H4 (cell line): ENCODE results near the gene MTHFD1L. TPM values are rescaled to one million over a fixed set of nuclear protein-coding genes. Genes with fewer than 3 reads are reported as not detected.

Experiments used
- DNase-seq: peaks from one replicate; pipeline ENCODE4 v3.0.0-alpha.2; 2015; ENCODE audit warnings: low spot score
- total RNA-seq: library from RNA; depleted of rRNA; stranded (reverse); fragments of >200 nt; shearing (Covaris generic); gene quantifications from 2 replicates; pipeline ENCODE4 v1.2.3, GENCODE V29; 2014

The MTHFD1L gene
- total RNA-seq, 1 experiment from 2014 or later, result 20.1 TPM

DNA sequence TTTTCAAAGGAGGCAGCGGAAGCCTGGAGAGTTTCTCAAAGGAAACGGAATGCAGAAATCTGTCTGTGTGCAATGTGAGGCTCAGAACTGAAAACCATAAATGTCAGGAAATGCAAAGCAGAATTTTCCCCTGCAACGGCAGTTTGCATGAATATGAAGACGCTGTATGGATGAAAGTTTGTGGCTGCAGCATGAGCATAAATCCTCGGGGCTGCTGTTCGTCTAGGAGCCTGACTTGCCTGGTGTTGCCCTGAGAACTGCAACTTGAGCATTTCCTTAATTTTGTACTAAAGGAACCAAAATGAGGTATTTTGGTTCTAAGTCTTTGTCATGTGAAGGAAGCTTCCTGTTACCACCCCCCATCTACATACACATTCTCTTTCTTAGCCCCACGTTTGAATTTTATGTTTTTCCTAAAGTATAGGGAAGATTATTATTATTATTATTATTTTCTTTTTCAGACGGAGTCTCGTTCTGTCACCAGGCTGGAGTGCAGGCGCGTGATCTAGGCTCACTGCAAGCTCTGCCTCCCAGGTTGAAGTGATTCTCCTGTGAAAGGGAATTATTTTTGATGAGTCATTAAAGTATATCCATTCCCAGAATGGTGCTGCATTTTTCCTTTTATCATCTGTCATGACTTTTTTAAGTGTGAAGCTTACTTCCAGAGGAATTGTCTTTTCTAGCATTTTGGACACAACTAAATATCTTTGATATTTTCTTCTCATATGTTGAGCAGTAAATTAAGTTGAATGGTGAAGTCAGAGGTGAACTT lies 33.1 kb downstream of the MTHFD1L start:
- no peak for DNase-seq

DNA sequence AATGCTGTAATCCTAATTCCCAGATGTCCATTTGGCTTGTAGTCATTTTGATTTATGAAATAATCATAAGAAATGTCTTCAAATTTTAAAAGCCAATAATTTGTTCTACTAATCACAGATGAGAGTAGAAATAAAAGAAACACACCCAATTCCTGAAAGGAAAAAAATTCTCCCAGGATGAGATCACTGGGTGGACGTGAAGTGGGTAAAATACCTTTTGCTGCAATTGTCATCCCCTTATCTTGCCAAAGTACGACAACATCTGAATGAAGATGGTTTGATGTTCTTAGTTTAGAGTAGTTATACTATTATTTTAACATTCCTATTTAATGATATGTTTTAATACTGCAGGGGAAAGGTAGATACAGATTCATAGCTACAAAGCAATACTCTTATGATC lies 33.7 kb downstream of the MTHFD1L start:
- DNase-seq, result no peak

DNA sequence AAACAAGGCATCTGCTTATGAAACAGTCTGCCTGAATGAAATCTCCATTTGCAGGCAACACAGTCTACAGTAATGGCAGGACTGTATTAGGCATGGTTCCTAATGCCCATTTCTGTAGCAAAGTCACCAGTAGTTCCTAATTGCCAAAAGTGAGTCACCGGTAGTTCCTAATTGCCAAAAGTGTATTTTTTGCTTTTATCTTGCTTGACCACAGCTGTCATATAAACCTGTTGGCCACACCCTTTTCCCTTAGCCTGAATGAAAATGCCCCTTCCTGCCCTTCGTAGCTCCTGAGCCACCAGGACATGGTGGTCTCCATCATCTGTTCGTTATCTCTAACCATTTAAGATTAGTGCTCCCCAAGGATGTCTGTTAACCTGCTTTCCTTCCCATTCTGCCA lies 34.5 kb downstream of the MTHFD1L start:
- DNase-seq, result no peak

DNA sequence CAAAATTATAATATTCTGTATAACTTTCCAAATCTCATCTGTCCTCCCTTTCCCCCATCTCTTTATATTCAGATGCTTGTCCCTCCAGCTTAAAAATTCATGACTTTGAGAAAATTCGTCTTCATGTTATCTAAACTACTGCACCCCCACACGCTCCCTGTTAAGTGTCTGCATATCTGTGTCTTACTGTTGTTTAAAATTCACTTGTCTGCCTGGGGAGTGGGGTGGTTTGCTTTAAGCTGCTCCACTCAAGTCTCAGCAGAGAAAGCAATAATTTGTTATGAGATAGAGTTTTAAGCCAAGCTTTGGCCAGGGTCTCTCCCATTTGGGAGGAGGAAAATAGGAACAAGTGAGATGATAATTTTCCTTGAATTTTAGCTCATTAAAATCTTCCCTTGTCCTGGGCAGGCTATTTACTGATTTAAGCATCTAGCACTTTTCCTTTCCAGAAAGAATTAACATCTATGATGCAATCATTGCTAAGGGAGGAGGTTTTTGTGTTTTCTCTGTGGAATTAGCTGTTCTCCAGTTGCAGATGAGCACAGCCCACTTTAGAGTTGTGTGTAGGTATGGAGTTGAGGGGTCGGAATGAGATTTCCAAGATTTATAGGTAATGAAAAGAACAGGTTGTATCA lies 36.8 kb downstream of the MTHFD1L start:
- DNase-seq, result no peak

DNA sequence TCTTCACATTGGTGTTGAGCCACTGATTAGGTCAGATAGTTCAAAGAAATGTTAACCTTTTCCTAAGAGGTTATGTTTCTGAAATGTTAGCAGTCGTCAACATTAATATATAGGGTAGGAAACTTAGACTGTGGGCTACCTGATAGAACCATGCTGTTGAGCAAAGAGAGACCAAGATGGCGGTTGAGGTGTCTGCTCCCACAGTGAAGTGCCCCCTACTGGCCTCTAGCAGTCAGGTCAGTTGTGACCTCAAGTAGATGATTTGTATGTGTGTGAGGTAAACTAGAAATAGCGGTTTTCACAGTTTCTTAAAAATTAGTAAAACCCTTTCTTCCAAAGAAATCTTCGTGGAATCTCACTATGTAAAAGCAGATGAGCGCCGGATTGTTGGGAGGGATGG lies 40.3 kb downstream of the MTHFD1L start:
- DNase-seq, result peak; percentile 13

DNA sequence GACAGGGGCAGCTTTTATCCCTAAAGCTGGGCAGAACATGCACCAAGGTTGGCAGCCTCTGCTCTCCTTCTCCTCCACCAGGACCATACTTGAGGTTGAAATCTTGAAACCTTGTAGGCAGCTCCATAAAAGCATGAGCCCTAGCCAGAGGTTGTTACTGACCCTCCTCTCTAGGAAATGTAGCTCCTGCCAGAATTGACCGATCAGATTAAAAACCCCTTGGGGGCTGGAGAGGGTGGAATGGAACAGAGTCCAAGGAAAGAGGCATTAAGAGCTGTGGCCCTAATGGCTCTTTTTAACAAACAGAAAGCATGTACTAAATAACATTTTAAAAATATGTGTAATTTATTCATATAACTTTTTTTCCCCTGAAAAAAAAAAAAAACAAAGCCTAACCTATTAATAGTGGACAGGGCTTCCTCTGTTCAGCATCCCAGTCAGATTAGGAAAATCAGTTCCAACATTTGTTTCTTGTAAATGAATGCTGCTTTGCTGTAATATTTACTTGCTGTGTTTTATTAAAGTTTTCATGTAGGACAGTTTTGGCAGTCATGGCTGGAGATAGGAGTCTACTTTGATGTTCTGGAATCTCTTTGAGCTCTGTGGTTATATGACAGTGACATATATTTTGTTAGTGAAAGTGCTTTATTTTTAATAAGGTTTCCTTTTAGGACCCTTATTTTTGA lies 41.3 kb downstream of the MTHFD1L start:
- no peak for DNase-seq

DNA sequence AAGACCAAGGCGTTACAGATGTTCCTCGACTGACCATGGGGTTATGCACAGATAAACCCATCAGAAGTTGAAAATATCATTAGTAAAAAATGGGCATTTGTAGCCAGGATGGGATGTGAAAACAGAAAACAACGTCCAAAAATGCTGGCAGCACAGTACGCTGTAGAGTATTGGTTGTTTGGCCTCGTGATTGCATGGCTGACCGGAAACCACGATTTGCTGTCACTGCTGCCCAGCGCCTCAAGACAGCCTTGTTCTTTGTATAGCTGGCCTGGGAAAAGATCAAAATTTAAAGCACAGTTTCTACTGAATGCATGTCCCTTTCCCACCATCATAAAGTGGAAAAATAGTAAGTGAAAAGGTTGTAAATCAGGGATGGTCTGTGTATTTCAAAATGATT lies 41.9 kb downstream of the MTHFD1L start:
- no peak for DNase-seq

DNA sequence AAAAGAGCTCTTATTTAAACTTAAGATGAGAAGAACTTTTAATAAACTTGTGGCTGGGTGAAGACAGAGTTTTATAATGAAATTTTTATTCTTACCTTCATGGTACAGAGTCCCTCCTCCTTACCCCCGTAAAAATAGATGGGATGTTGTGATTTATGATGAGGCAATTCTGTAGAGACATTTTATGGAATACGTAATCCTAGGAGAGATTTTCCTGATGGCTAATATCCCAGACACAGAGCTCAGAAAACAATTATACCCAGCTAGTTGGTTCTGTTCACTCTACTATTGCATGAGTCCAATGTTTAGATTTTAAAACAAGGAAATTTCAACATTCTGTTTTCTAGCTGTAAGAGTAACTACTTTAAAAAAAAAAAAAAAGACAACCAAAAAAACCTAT lies 43.4 kb downstream of the MTHFD1L start:
- no peak for DNase-seq

DNA sequence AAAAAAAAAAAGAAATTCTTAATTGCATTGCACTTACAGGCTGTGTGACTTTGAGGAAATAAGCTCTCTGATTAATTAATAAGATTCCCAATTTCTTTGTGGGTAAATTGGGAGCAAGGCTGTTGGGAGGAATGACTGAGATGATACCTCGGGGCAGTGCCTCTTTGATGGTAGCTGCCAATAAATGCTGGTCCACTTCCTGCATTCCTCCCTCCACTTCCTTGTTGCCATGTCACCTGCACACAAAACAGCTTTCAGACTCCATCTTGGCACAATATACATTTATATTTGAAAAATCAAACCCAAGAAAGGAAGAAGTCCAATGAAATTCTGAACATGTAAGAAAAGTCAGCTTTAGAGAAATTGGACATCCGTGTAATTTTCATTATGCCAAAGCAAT lies 45.1 kb downstream of the MTHFD1L start:
- no peak for DNase-seq

DNA sequence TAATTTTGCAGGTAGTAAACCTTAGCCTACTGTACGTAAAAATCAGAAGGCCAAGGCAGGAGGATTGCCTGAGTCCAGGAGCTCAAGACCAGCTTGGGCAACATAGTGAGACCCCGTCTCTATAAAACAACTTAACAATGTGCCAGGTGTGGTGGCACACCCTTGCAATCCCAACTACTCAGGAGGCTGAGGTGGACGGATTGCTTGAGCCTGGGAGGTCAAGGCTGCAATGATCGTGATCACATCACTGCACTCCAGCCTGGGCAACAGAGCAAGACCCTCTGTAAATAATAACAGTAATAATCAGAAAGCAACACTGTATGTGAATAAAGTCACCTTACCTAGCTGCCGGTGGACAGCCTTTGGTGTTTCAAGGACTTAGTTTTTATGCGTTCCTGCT lies 48.9 kb downstream of the MTHFD1L start:
- no peak for DNase-seq

DNA sequence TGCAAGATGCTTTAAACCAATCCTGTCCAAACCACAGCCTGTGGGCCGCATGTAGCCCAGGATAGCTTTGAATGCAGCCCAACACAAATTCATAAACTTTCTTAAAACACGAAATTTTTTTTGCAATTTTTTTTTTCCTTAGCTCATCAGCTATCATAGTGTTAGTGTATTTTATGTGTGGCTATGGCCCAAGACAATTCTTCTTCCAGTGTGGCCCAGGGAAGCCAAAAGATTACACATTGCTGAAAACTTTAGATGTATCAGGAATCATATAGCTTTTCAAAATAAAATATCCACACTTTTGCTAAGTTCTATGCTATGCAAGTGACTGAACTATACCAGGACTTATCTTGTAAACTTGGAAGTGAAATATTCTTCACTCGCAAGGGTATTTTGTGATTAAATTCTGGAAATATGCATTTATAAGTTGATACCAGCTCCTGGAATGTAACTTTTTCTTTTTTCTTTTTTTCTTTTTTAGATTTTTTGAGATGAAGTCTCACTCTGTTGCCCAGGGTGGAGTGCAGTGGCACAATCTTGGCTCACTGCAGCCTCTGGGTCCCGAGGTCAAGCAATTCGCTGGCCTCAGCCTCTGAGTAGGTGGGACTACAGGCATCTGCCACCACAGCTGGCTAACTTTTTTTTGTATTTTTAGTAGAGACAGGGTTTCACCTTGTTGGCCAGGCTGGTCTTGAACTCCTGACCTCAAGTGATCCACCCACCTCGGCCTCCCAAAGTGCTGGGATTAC lies 49.8 kb downstream of the MTHFD1L start:
- no peak for DNase-seq

DNA sequence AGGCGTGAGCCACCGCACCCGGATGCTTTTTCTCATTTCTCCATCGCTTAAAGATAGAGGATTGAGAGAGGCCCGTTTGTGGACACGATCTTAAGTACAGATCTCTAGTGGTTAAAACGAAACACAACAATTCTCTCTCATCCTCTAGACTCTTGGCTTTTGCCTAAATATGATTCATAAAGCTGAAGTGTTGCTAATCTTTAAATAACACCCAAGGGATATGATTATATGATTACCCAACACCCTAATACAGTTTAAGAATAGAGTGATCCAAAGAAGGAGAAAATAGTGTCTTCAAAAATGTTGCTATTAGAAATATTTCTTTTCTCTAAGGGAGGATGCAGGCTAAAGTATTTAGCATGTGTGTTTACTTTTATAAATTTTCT lies 50.4 kb downstream of the MTHFD1L start:
- no peak for DNase-seq

DNA sequence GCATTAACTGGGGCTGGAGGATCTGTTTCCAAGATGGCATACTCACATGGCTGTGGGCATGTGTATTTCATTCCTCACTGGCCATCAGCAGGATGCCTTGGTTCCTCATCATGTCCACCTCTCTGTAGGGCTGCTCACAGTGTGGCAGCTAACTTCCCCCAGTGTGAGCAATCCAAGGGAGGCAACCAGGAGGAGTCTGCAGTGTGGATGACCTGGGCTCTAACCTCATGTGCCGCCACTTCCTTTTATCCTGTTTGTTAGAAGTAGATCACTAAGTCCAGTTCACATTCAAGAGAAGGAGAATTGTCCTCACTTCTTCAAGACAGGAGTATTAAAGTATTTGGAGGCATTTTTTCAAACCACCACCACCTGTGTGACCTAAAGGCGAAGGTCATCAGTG lies 54.4 kb downstream of the MTHFD1L start:
- DNase-seq, result no peak

DNA sequence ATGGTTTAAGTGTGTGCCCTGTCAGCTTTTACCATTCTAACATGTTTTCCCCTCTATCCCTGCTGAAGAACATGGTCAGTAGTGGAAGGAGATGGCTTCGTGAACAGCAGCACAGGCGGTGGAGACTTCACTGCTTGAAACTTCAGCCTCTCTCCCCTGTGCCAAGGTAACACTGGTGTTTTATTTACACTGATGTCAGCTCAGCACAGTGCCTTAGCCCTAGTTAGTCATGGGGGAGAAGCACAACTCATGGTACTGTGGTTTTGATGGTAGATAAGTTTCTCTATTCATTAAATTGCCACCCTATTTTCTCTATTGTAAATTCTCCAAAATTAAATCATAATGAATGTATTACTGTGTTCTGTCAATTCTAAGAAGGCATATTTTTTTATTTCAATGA lies 56.6 kb downstream of the MTHFD1L start:
- DNase-seq, result no peak

DNA sequence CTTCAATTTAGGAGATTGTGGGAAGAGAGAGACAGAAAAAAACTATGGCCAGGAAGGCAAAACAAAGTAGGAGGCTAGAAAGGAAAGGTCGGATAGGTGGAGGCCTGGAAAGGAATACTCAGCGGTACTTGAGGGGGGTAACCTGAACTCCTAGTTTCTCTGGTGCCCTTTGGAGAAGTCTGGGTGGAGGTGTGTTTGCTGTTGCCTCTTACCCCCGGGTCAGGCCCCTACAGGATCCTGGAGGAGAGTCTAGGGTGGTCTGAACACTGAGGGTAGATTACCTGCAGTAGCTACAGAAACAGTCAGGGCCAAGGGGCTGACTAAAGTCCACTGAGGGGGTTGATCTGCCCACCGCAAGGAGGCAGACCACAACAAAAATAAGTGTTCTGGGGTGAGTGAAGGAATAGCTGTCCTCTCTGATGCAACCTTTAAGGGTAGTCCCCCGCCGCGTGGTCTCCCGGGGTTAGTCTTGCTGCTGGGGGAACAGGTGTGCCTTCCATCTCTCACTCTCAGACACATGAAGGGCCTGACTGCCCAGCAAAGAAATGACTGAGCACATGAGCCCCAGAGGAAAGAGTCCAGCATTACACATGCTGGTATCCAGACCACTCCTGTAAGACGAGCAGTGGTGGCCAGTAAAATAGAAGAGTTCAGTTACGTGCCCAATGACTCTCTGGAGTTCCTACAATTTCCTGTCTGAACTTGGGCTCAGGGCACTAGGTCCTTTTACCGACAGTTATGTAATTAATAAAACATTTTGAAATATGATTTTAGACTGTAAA lies 59.5 kb downstream of the MTHFD1L start:
- no peak for DNase-seq

DNA sequence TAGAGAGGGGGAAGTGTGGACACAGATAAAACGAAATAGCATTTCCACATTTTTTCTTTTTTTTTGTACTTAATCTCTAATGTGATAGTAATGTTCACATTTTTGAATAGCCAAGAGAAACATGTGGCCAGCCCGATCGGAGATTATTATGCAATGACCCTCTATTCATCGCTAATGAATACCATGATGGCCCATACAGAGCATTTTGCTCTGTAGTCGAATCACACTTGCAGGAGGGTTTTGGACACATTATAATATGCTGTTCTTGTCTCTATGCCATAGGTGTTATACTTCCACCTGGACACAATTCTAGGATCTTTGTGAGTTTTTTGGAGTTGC lies 60.1 kb downstream of the MTHFD1L start:
- no peak for DNase-seq

DNA sequence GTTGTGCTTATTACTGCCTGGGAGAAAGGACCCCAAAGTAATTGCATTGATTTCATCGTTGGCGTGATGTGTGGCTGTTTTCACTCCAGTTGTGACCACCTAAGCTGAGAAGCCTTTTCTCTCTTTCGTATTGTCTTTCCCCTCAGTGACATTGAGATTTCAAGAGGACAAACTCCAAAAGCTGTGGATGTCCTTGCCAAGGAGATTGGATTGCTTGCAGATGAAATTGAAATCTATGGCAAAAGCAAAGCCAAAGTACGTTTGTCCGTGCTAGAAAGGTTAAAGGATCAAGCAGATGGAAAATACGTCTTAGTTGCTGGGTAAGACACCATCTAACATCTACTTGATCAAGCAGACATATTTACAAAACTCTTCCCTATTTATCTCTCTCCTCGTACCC lies 60.5 kb downstream of the MTHFD1L start:
- no peak for DNase-seq

DNA sequence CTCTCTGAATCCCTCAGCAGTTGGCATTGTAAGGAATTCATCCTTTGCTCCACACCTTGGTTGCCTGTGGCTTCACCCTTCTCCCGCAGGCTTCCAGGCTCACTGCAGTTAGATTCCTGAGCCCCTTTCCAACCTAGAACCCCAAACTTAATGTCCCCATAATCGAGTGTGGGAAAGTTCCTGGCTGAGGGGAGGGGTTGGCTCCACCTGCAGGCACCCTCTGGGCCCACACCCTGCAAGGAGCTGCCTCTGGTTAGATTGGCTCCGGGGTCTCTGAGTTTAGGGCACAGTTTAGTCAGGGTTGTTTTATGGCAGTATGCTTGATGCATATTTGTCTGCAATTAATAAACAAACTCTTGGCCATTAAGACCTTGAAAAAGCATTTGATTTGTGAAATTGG lies 63.4 kb downstream of the MTHFD1L start:
- no peak for DNase-seq

DNA sequence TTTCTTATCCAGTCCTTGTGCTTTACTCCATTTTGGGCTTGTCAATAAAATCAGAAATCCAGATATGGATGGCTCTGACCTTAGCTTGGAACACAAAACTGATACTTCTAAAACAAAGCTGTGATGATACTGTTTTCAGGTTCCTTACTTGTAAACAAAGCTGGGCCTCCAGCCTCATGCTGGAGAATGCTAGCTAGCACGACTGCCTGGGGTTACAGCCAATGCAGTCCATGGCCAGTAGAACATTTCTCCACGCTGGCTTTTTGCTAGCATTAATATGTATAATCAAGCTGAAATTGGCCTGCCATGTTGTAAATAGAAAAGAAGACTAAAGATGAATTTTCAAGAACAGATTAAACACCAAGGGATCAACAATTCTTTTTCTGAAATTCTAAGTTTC lies 63.9 kb downstream of the MTHFD1L start:
- DNase-seq, result no peak

DNA sequence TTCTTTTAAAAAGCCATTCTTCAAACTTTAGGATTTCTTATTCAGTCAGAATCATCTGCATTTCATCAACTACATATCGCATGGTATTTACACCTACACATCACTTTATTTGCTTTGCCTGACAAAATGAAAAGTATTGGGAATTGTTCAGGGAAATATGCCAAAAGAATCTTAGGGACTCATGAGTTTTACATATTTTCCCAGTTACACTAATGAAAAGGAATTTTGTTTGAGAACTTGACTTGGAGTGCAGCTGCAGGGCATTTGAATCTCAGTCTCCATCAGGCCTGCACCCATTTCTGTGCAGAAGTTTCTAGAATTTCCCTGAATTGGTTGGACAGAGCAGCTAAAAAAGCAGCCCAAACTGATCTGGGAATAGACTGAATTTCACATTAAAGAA lies 65.3 kb downstream of the MTHFD1L start:
- DNase-seq, result no peak

DNA sequence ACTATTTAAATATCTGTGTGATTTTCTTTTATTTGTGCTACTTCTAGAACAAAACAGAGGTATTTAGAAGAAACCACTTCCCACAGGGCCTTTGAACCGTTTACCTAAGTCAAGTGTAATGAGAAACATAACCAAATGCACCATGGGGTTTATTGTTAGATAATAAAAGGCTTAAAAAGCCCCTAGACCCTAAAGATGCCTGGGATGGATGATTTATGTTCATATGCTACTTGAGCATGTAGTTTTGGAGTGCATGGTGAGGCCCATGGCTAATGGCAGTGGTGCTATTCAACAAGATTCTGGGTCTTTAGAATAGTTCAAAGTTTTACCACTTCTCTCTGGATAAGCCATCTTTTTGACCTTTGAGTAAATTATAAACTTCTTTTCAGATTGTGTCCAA lies 65.9 kb downstream of the MTHFD1L start:
- no peak for DNase-seq

DNA sequence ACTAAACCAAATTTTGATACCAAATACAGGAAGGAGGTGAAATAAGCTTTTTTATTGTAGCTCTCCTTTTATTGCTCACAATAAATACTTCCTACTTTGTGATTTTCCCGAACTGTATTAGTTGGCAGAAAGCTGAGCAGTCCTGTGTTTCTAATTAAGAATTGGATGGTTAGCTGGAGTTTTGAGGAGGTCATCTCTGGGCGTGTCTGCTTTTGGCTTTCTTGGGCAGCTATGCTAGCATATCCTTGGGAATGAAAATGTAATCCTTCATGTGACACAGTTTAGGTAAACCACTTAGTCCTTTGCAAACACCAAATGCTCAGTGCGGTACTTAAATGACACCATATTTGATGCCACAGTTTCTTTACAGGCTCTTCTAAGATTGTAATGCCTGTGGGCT lies 67.5 kb downstream of the MTHFD1L start:
- DNase-seq, result no peak
